CD14-positive monocyte (primary cell): Measurements from ENCODE around the gene API5. TPM values are rescaled to one million over a fixed set of nuclear protein-coding genes. Genes with fewer than 3 reads are reported as not detected.

Experiments used
- DNase-seq, 3 donors: peaks; one replicate each; pipeline ENCODE4 v3.0.0-alpha.2; 2011 to 2022
- H2AFZ ChIP-seq: 2 replicates; pipeline ENCODE4 v1.6.0; 2012; ENCODE audit warnings: mild to moderate bottlenecking, low read depth, low read length, inconsistent platforms; ENCODE audit not compliant: insufficient read depth, poor library complexity, severe bottlenecking
- H3K27ac ChIP-seq, 2 donors: 1 replicate in 1 of 2; 2 replicates in 1 of 2; pipeline ENCODE4 v1.5.1; 2012 to 2013; ENCODE audit warnings: low read length in 2 of 2, control low read depth in 1 of 2, inconsistent platforms in 1 of 2, low read depth in 1 of 2, mild to moderate bottlenecking in 1 of 2
- H3K27me3 ChIP-seq, 2 donors: one replicate each; pipeline versions ENCODE4 v1.6.0 to v1.6.1; 2011 to 2013; ENCODE audit warnings: low read length in 2 of 2; ENCODE audit not compliant: control insufficient read depth in 2 of 2, insufficient read depth in 2 of 2
- H3K36me3 ChIP-seq, 2 donors: replicated peaks in 1 of 2; 1 replicate in 1 of 2; 2 replicates in 1 of 2; pipeline versions ENCODE4 v1.5.1 to v1.6.1; 2012 to 2013; ENCODE audit warnings: low read length in 2 of 2, control low read depth in 1 of 2, inconsistent platforms in 1 of 2, mild to moderate bottlenecking in 1 of 2; ENCODE audit not compliant: insufficient read depth in 2 of 2, control insufficient read depth in 1 of 2
- H3K4me1 ChIP-seq, 2 donors: 1 replicate in 1 of 2; 2 replicates in 1 of 2; pipeline versions ENCODE4 v1.5.1 to v1.6.1; 2012 to 2013; ENCODE audit warnings: low read length in 2 of 2, control low read depth in 1 of 2, inconsistent platforms in 1 of 2, mild to moderate bottlenecking in 1 of 2, moderate library complexity in 1 of 2; ENCODE audit not compliant: insufficient read depth in 2 of 2, control insufficient read depth in 1 of 2
- H3K4me2 ChIP-seq: replicated peaks from 2 replicates; pipeline ENCODE3; 2012; ENCODE audit warnings: low read length, moderate library complexity, mild to moderate bottlenecking; ENCODE audit not compliant: poor library complexity, severe bottlenecking; ENCODE audit errors: extremely low read depth
- H3K4me3 ChIP-seq, 3 experiments: fragments of 200-600 bp in 1 of 3; sonication (generic) in 1 of 3; replicated peaks in 1 of 3; 1 replicate in 2 of 3; 2 replicates in 1 of 3; pipeline ENCODE4 v1.5.1; 2011 to 2013; ENCODE audit warnings: low read length in 3 of 3, mild to moderate bottlenecking in 3 of 3, control low read depth in 2 of 3, low read depth in 2 of 3, inconsistent platforms in 1 of 3, moderate library complexity in 1 of 3
- H3K79me2 ChIP-seq: 2 replicates; pipeline ENCODE4 v1.6.0; 2012; ENCODE audit warnings: mild to moderate bottlenecking, control low read depth, inconsistent platforms, low read length, moderate library complexity; ENCODE audit not compliant: insufficient read depth
- H3K9ac ChIP-seq: 2 replicates; pipeline ENCODE4 v1.6.0; 2017; ENCODE audit warnings: low read length, mild to moderate bottlenecking; ENCODE audit not compliant: insufficient read depth, poor library complexity, severe bottlenecking
- H3K9me3 ChIP-seq, 2 donors: replicated peaks in 1 of 2; 1 replicate in 1 of 2; 2 replicates in 1 of 2; pipeline versions ENCODE4 v1.5.1 to v1.6.1; 2012 to 2013; ENCODE audit warnings: low read length in 2 of 2, control low read depth in 1 of 2; ENCODE audit not compliant: control insufficient read depth in 1 of 2, insufficient read depth in 1 of 2
- H4K20me1 ChIP-seq: 2 replicates; pipeline ENCODE4 v1.6.0; 2012; ENCODE audit warnings: mild to moderate bottlenecking, low read length, control low read depth, moderate library complexity; ENCODE audit not compliant: insufficient read depth
- H3K27ac Mint-ChIP-seq, 7 donors: one replicate each; pipeline ENCODE4 v1.8.0; 2020; ENCODE audit warnings: mild to moderate bottlenecking in 7 of 7, mixed read lengths in 7 of 7, moderate library complexity in 6 of 7, inconsistent platforms in 2 of 7
- H3K27me3 Mint-ChIP-seq, 3 donors: one replicate each; pipeline ENCODE4 v1.8.0; 2021 to 2022; ENCODE audit warnings: low read depth in 3 of 3, mild to moderate bottlenecking in 3 of 3, mixed read lengths in 3 of 3, moderate library complexity in 3 of 3, inconsistent platforms in 1 of 3
- H3K36me3 Mint-ChIP-seq, 2 donors: one replicate each; pipeline ENCODE4 v1.8.0; 2020; ENCODE audit warnings: mixed read lengths in 2 of 2, inconsistent platforms in 1 of 2, mild to moderate bottlenecking in 1 of 2
- H3K4me1 Mint-ChIP-seq: one replicate; pipeline ENCODE4 v1.8.0; 2020; ENCODE audit warnings: mild to moderate bottlenecking, mixed read lengths
- H3K4me3 Mint-ChIP-seq, 2 donors: one replicate each; pipeline ENCODE4 v1.8.0; 2020; ENCODE audit warnings: mild to moderate bottlenecking in 2 of 2, mixed read lengths in 2 of 2, moderate library complexity in 1 of 2
- H3K9me3 Mint-ChIP-seq, 7 donors: one replicate each; pipeline ENCODE4 v1.8.0; 2020 to 2022; ENCODE audit warnings: mixed read lengths in 7 of 7, mild to moderate bottlenecking in 6 of 7, moderate library complexity in 6 of 7, inconsistent platforms in 2 of 7
- WGBS: methylation state at CpG from one replicate; pipeline ENCODE4 v1.1.5; 2013; ENCODE audit warnings: missing lambda C conversion rate; ENCODE audit not compliant: insufficient coverage; 5-methylcytosine and 5-hydroxymethylcytosine counted together
- intact Hi-C, 2 donors: fragments of 100-400 bp; cut with micrococcal nuclease; formaldehyde crosslinking; loops; one replicate each; pipeline versions ENCODE4 v1.15.0 to v1.15.1; 2023
- polyA plus RNA-seq, 3 donors: library from polyadenylated mRNA; depleted of rRNA in 1 of 3; unstranded in 2 of 3; stranded (reverse) in 1 of 3; fragments of 300-500 nt in 2 of 3; fragments of >200 nt in 1 of 3; fragmentation: Illumina TruSeq in 2 of 3; gene quantifications; 1 replicate in 2 of 3; 2 replicates in 1 of 3; pipeline ENCODE4 v1.2.3, GENCODE V29; 2012 to 2021
- TF ChIP-seq, protein P1 (sequence below): fragments of 200-600 bp; IDR thresholded peaks from one replicate; pipeline ENCODE4 v1.8.0; 2022; ENCODE audit warnings: antibody characterized with exemption, mild to moderate bottlenecking

The API5 gene
- polyA plus RNA-seq, 3 donors, result 17.1 to 84.0 (median 65.9) TPM

DNA sequence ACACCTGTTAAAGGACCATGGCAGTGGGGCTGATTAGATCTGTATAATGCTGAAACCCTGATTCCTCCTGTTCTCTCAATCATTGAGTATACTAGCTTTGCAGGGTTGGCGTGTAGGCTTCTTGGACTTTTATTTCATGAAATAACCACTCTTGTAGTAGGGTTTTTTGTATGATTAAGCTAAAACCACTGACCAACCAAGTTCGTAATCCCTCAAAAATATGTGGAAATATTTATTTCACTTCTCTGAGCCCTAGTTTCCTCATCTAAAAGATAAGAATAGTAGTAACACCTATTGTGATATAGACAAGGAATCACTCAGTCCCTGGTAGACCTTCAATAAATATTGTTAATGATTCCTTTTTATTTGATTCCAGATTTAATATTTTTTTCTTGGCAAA, 4.2 kb downstream of the API5 start:
- no peak overlapping the region for H3K9ac ChIP-seq
- H3K79me2 ChIP-seq, result peaks cover 70% of the 10 kb centered on the region
- TF ChIP-seq, protein P1, sequence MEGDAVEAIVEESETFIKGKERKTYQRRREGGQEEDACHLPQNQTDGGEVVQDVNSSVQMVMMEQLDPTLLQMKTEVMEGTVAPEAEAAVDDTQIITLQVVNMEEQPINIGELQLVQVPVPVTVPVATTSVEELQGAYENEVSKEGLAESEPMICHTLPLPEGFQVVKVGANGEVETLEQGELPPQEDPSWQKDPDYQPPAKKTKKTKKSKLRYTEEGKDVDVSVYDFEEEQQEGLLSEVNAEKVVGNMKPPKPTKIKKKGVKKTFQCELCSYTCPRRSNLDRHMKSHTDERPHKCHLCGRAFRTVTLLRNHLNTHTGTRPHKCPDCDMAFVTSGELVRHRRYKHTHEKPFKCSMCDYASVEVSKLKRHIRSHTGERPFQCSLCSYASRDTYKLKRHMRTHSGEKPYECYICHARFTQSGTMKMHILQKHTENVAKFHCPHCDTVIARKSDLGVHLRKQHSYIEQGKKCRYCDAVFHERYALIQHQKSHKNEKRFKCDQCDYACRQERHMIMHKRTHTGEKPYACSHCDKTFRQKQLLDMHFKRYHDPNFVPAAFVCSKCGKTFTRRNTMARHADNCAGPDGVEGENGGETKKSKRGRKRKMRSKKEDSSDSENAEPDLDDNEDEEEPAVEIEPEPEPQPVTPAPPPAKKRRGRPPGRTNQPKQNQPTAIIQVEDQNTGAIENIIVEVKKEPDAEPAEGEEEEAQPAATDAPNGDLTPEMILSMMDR, result no peak
- H2AFZ ChIP-seq, result no peak overlapping the region
- H3K9me3 ChIP-seq, result no peaks in the 10 kb centered on the region
- peaks cover 33% of the 10 kb centered on the region for H3K4me1 Mint-ChIP-seq
- no peak overlapping the region for H3K4me3 Mint-ChIP-seq
- peaks cover 0 to 2% (median 0%) of the 10 kb centered on the region in 3 donors for H3K27me3 Mint-ChIP-seq
- DNase-seq, result no peak
- H3K4me2 ChIP-seq, result no peak overlapping the region
- H3K36me3 ChIP-seq, result peaks cover 23 to 49% of the 10 kb centered on the region in 2 donors
- no peak overlapping the region for H3K4me3 ChIP-seq
- H3K27me3 ChIP-seq, result no peaks in the 10 kb centered on the region
- H3K27ac Mint-ChIP-seq, result no peak overlapping the region
- H3K9me3 Mint-ChIP-seq, result no peaks in the 10 kb centered on the region
- peaks cover 13 to 20% of the 10 kb centered on the region in 2 donors for H3K4me1 ChIP-seq
- H3K36me3 Mint-ChIP-seq, result peaks cover 15 to 24% of the 10 kb centered on the region in 2 donors
- no CpG with 5 or more reads among the region's 2 CpGs for WGBS
- H3K27ac ChIP-seq, result no peak overlapping the region
- peaks cover 59% of the 10 kb centered on the region for H4K20me1 ChIP-seq
- intact Hi-C loops, result no loop called here

GRCh38 chr11:43316451-43316850, 4.7 kb downstream of the API5 start:
- TF ChIP-seq, protein P1, result no peak
- Mint-ChIP-seq H3K27ac (no peak overlapping the region), H3K27me3 (peaks cover 0 to under 1% (median 0%) of the 10 kb centered on the region in 3 donors), H3K9me3 (no peaks in the 10 kb centered on the region), H3K36me3 (peaks cover 20 to 29% of the 10 kb centered on the region in 2 donors), H3K4me3 (no peak overlapping the region), H3K4me1 (peaks cover 31% of the 10 kb centered on the region)
- Histone ChIP-seq H3K4me1 (peaks cover 11 to 18% of the 10 kb centered on the region in 2 donors), H3K27ac (no peak overlapping the region), H3K9ac (no peak overlapping the region), H3K27me3 (no peaks in the 10 kb centered on the region), H3K9me3 (no peaks in the 10 kb centered on the region), H2AFZ (no peak overlapping the region), H4K20me1 (peaks cover 59% of the 10 kb centered on the region), H3K4me2 (no peak overlapping the region), H3K79me2 (peaks cover 70% of the 10 kb centered on the region), H3K4me3 (no peak overlapping the region), H3K36me3 (peaks cover 28 to 53% of the 10 kb centered on the region in 2 donors)
- WGBS, result 100% methylated on average over 2 of the region's 6 CpGs
- intact Hi-C loops, result no loop called here
- no peak for DNase-seq
